HG02642 (cell line): ENCODE results near the gene NELL1.
"Not testable (repeated sequence)": the region's sequence is repeated elsewhere in the genome, so short reads cannot be mapped to it uniquely, and the experiment has no call there.

ENCODE experiments used
- ATAC-seq: cut with Tn5 transposase; IDR thresholded peaks from one replicate; pipeline ENCODE4 v1.9.1; 2021; ENCODE audit warnings: mild to moderate bottlenecking; ENCODE audit not compliant: unreplicated experiment, poor library complexity

The NELL1 gene

GRCh38 chr11:21173476-21173875 lies 504.1 kb downstream of the NELL1 start:
- ATAC-seq, result no peak

- no peak for ATAC-seq
Measured at GRCh38 chr11:21174781-21175180, 505.4 kb downstream of the NELL1 start.

DNA sequence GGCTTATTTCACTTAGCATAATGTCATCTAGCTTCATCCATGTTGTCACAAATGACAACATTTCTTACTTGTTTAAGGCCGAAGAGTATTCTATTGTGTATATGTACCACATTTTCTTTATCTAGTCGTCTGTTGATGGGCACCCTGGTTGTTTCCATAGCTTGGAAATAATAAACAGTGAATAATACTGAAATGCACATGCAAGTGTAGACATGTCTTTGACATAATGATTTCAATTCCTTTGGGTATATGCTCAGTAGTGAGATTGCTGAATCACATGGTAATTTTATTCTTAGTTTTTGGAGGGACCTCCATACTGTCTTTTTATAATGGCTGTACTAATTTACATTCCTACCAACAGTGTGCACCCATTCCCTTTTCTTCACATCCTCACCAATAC lies 508.0 kb downstream of the NELL1 start:
- ATAC-seq, result no peak

GRCh38 chr11:21179770-21180169 lies 510.4 kb downstream of the NELL1 start:
- ATAC-seq, result no peak

DNA sequence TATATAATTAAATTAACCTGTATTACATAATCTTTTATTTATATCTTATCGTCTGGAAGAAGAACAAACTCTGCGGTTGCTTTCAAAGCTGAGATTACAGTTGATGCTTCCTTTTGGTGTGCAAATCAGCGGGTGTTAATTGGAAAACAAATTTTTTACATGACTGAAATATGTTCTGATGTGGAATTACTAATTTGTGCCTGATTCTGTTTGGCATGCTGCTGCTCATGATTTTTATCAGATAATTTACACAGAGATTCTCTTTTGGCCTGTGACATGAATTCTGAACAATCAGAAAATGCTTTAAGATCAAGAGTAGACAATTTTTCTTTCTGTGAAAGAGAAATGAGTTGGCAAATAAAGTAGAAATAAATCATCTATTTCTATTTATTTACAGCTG lies 510.8 kb downstream of the NELL1 start:
- ATAC-seq, result no peak

- ATAC-seq, result no peak
Measured at GRCh38 chr11:21185959-21186358, 516.6 kb downstream of the NELL1 start.

DNA sequence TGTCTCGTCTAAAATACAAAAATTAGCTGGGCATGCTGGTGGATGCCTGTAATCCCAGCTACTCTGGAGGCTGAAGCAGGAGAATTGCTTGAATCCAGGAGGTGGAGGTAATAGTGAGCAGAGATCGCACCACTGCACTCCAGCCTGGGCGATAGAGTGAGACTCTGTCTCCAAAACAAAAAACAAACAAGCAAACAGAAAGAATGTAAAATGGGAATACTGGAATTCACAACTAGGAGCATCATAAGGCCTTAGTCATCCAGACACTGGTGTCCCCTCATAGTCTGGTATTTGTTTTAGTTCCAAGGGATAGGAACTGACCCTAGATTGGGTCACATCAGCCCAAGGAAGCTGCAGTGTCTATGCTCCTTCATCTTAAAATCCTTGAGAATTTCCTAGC lies 520.8 kb downstream of the NELL1 start:
- no peak for ATAC-seq

GRCh38 chr11:21195995-21196394 lies 526.6 kb downstream of the NELL1 start:
- no peak for ATAC-seq

- ATAC-seq, result no peak
Measured at GRCh38 chr11:21198498-21198897, 529.1 kb downstream of the NELL1 start.

DNA sequence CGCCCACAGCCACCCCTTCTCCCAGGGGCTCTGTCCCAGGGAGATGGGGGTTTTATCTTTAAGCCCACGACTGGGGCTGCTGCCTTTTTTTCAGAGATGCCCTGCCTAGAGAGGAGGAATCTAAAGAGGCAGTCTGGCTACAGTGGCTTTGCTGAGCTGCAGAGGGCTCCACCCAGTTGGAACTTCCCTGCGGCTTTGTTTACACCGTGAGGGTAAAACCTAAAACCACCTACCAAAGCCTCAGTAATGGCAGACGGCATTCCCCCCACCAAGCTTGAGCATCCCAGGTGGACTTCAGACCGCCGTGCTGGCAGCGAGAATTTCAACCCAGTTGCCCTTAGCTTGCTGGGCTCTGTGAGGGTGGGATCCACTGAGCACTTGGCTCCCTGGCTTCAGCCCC lies 535.8 kb downstream of the NELL1 start:
- no peak for ATAC-seq

GRCh38 chr11:21225860-21226259 lies 556.5 kb downstream of the NELL1 start:
- ATAC-seq, result no peak

- ATAC-seq, result no peak
Measured at GRCh38 chr11:21229224-21229623, 559.8 kb downstream of the NELL1 start.

DNA sequence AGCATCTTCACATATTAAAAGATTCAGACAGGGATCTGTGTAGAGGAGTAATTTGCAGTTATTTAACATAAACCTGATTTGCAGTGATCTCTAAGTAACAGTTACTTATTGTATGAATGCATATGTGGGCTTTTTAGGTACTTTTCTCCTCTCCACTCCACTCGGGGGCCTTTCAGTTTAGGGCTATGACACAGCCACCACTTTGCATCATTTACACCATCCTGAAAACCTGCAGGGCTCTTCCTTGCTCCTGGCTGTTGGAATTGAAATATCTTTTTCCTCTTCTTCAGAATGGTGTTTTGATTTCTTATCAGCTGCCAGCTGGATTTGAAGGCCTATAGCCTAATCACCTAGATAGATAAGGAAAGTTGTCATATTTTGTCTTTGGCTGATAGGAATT lies 580.8 kb downstream of the NELL1 start:
- no peak for ATAC-seq

GRCh38 chr11:21254055-21254454 lies 584.7 kb downstream of the NELL1 start:
- no peak for ATAC-seq

DNA sequence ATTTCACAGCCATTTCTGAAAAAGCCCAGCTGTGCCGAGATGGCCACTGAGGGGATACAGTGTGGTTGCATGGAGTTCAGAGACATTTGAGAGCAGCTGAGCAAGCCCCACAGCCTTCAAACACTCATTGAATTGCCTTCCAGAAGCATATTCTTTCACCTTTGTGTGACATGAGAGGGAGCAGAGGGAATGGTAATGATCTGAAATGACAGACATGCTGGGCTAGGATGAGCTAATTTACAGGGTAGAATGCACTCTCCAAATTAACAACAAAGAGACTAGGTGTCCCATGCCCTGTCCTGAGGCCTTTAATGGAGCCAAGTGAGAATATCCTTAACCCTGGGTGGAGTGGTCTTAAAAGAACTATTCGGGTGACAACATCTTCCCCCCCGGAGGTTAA lies 585.4 kb downstream of the NELL1 start:
- ATAC-seq, result no peak

DNA sequence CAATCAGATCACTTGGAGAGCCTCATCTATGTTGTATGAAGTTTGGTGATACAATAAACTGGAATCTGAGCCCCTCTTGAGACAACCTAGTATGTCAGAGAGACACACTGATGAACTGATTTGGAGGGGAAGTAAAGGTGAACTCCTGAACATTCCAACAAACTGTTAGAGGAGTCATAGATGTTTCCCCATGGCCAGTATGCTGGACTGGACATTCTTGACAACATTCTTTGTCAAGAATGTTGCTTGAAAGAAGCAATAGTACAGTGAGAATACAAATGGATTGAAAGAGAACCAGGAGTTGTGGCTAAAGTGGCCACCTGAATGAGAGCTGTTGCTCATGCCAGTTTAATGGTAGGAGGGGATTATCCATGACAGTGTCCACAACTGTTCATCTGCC lies 588.1 kb downstream of the NELL1 start:
- ATAC-seq, result no peak

DNA sequence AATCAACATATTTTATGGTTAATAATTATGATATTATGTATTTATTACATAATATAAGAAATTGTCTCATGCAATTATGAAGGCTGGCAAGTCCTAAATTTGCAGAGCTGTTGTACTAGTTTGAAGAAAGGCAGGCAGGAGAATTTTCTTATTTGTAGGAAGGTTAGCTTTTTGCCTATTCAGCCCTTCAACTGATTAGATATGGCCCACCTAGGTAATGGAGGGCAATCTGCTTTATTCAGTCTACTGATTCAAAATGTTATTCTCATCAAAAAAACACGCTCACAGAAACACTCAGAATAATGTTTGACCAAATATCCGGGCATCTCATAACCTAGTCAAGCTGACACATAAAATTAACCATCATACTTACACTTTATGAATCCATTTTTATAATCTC lies 589.0 kb downstream of the NELL1 start:
- ATAC-seq, result no peak

- ATAC-seq, result no peak
Measured at GRCh38 chr11:21260101-21260500, 590.7 kb downstream of the NELL1 start.

DNA sequence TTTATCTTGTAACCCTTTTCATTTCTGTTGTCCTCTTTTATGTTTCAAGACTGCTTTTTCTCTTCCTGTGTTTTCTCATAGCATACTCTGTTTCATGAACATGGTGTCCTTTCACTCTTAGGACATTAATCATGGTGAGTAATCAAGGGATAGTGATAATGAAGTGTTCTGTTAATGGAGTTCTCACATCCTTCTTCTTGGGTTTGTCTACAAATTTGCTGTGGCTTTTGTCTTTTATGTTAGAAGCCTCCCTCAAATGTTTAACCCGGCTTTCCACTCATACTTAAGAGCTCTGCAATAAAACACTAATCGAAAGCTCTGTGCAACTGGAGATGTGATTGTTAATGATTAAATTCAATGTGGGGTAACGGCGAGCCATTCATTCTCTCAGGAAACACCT lies 593.6 kb downstream of the NELL1 start:
- ATAC-seq, result no peak

DNA sequence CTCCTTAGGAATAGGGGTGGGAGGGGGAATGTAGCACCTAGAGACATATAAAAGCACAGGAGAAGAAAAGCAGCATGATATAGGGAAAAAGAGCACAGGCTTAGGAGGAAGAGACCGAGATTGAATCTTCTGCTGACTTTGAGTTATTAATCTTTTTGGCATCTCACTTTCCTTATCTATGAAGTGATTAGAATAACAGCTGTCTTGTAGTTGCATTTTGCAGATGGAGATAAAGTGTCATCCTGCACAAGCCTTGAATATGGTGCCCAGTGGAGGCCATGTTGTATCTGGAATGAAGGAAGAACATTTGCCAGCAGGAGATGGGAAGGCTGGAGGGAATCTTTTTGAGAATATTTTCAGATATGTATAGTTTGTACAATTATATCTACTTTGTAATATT lies 594.7 kb downstream of the NELL1 start:
- ATAC-seq, result no peak

DNA sequence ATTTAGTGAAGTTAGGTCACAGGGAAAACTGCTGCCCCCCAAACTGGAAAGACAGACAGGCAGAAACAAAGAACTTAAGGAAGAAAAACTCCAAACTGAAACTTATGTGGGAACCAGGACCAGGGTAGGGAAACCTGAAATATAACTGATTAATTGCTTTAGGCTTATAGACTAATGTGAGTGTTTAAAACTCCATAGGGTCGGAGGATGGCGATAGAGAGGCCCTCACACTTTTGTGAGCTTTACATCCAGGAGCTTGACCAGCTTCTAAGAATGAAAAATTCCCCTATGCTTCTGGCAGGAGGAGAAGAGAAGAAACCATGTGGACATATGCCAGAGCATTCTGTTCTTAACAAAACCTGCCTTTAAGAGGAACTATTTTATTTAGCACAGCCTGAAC lies 598.6 kb downstream of the NELL1 start:
- ATAC-seq, result no peak

DNA sequence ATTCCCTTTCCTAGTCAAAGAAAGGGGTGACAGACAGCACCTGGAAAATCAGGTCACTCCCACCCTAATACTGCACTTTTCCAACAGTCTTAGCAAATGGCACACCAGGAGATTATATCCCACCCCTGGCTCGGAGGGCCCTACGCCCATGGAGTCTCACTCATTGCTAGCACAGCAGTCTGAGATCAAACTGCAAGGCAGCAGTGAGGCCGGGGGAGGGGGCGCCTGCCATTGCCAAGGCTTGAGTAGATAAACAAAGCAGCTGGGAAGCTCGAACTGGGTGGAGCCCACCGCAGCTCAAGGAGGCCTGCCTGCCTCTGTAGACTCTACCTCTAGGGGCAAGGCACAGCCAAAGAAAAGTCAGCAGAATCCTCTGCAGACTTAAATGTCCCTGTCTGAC lies 602.8 kb downstream of the NELL1 start:
- not testable (repeated sequence) for ATAC-seq

DNA sequence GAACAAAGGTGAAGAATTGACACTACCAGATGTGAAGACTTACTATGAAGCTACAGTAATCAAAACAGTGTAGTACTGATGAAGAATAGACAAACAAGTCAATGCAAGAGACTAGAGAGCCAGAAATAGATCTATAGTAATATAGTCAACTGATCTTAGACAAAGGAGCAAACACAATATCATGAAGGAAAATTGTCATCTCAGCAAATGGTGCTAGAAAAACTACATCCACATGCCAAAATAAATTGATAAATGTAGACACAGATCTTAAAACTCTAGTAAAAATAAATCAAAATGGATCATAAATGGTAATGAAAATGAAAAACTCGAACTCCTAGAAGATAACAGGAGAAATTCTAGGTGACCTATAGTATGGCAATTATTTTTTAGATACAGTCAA lies 609.5 kb downstream of the NELL1 start:
- no peak for ATAC-seq
